Jurkat, Clone E6-1 (cell line): ENCODE measurements around the gene SLC7A4.

Experiments used
- DNase-seq: peaks from one replicate; pipeline ENCODE4 v3.0.0-alpha.2; 2011; ENCODE audit warnings: low read depth, low spot score
- H3K4me3 ChIP-seq: 2 replicates; pipeline ENCODE4 v1.5.1; 2011; ENCODE audit warnings: mild to moderate bottlenecking, low read length, control low read depth, moderate library complexity

The SLC7A4 gene

DNA sequence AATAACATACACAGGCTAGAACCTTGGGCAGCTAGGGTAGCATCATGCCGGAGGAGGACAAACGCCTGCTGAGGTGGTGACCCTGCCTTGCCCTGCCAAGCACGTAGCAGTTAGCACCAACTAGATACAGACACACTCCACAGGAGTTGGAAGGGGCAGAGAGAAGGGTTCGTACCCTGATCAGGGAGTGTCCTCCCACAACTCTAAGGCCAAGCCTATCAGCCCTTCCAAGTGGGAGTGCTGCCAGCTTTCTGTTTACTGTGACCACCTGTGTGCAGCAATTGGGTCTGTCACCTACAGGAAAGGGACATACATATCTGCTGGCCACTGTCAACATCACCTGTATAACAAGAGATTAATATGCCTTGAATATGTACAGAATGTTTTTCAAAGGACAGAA, 28.6 kb downstream of the SLC7A4 start:
- no peak overlapping the region for H3K4me3 ChIP-seq
- no peak for DNase-seq

DNA sequence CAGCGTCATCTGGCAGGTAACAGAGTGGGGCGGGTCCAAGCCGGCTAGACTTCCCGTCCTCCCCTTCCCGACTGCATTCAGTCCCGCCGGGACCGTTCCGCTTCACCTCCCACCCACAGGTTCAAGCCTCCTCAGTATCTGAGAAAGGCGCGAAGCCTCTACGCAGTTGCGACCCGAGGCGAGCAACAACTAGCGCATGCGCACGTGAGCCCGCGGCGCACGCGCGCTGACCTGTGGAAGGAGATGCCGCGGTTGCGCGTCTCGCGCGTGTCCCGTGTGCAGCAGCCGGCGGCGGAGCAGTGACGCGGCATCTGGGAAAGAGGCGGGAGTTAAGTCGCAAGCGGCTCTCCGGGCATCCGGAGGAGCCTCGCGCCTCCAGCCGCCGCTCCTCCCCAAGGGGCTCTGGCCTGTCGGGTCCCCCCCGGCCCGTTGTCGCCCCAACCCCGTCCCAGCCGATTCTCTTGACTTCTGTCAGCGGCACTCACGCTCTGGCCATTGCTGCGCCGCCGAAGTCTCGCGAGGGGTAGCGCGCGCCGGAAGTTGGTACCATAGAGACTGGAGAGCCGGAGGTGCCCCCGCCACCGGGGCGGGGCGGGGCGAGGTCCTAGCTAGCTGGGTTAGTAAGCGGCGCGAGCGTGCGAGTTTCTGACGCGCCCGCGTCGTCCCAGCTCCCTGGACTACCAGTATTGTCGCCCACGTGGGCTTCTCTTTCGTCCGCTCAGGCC, 30.6 kb downstream of the SLC7A4 start, which contains the start of gene THAP7:
TSS of gene THAP7 (minus strand) at position 518 of the 725 bp plus-strand sequence. CDS start at position 311, 207 bp downstream.
- H3K4me3 ChIP-seq, result peak within 1 kb of the TSS; percentile 90
- DNase-seq, result peak; percentile 95

DNA sequence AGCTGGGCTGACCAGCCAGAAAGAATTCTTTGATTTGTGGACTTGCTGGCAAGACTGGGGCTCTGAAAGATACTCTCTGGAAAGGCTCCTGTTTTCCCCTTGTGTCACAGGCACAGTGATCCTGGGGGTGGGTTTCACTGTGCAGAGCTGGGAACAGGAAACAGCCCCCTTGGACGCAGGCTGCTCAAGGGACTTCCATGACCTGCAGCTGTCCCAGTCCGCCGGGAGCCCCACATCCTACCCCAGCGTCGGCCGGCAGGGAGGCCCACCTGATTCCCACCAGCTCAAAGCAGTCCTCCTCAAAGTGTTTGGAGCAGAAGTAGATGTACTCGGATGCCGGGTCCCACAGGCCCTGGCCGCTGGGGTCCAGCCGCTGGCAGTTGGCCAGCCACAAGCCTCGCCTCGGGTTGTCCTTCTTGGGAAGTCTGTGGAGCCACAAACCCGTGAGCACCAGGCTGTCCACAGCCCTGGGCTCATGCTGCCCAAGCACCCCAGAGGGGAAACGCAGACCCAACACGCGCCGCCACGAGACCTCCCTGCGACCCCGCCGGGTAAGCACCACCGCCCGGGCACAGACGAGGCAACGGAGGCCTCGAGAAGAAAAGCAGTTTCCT, 31.3 kb downstream of the SLC7A4 start:
- H3K4me3 ChIP-seq, result peak overlapping the region; percentile 90
- DNase-seq, result no peak

DNA sequence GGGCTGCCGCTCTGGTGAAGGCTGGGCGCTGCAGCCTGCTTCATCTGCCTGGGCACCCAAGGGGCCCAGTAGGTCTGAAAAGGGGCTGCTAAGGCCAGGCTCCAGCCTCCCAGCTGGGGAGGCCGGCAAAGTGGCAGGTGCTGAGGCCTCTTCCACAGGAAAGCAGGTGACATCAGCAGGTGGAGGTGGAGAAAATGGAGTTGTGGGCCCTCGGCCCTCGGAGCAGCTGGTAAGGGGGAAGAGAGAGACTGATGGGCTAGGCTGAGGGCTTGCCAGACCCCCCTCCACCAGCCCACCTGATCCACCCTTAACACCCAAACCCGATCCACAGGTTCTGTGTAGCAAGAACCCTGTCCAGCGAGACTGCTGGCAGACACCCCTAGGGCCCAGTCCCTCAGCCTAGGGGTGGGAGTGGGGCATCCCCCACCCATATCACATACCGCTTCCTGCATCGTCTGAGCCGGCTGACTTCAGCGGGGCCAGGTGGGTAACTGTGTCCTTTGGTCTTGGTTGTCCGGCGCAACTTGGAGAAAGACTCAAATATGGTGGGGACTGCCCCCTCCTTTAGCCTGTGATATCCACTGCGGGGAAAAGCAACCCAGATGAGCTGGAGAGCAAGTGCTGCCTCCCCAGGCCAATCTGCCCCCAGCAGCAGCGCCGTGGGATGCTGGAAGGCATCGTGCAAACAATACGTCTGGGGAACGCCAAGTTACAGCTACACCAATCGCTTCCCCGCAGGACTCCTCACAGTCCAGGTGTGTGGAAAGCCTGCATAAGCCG, 32.0 kb downstream of the SLC7A4 start:
- peak overlapping the region; percentile 90 for H3K4me3 ChIP-seq
- no peak for DNase-seq

DNA sequence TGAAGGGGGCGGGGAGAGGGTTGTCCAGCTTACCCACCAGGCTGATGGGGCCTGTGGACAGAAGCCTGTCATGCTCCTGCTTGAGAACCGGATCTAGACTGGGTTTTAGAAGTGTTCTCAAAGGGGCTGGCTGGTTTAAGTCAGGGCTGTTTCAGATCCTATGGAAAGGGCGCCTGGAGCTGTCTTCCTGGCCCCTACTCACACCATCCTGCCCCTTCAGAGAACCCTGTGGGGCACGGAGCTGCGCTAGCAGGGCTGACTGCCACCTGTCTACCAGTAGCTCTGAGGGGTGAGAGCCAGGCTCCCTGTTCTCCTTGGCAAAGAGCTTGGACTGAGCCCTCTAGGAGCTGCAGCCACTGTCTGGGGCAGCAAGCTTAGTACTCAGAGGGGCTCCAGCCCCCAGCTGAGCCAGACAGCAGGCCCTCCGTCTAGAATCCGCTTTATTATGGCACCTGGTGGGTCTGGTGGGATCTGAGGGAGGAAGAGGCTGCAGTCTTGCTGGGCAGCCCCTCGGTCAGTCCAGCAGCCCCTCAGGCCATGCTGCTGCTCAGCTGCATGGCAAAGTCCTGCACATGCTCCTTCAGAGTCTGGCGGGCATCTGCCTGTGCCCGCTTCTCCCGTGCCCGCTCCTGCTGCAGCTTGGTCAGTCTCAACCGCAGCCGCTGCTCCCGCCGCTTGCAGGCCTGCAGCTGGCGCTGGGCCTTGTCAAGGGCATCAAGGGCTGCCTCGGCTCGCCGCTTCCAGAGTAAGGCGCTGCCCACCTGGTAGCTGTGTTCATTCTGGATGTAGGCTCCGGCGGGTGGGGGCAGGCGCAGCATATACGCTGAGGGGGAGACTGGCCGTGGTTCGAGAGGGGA, 32.8 kb downstream of the SLC7A4 start:
- no peak for DNase-seq
- no peak overlapping the region; the same call in 1 of the 2 replicates for H3K4me3 ChIP-seq

DNA sequence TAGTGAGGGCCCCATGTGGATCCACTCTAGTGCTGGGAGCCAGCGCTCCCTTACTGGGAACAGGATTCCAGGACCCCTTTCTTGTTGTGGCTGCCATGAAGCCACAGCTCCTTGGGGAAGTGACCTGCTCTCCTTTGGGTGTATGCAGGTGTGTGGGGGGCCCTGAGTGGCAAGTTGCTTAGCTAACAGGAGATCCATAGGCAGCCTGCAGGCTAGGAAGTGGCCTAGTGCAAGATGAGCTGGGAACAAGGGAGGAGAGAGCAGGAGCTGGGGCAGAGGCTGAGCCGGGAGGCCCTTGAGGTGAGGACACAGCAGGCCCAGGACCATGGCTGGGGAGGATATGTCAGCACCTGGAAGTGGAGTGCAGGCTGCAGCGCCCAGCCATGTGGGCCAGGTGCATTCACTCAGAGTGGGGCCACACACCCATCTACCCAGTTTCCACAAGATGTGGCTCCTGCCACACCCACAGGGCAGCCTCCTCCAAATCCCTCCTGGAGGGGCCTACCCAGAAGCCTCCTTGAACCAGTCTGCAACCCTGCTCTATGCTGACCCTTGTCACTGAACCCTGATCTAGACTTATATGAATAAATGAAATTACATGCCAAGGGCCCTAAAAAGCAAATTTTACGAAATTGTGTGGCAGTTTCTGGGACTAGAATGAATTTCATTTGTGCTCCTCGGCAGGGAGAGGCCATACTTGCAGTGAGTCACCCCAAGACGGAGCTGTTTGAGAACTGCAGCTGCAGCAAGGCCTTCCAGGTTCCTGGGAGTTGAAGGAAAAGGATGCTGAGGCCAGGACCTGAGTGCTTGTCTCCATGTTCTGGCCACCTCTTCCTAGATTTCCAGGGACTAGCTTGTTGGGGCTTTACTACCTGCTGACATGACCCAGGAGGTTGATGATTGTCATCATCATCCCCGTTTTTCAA, 33.7 kb downstream of the SLC7A4 start:
- DNase-seq, result no peak
- H3K4me3 ChIP-seq, result no peak overlapping the region

DNA sequence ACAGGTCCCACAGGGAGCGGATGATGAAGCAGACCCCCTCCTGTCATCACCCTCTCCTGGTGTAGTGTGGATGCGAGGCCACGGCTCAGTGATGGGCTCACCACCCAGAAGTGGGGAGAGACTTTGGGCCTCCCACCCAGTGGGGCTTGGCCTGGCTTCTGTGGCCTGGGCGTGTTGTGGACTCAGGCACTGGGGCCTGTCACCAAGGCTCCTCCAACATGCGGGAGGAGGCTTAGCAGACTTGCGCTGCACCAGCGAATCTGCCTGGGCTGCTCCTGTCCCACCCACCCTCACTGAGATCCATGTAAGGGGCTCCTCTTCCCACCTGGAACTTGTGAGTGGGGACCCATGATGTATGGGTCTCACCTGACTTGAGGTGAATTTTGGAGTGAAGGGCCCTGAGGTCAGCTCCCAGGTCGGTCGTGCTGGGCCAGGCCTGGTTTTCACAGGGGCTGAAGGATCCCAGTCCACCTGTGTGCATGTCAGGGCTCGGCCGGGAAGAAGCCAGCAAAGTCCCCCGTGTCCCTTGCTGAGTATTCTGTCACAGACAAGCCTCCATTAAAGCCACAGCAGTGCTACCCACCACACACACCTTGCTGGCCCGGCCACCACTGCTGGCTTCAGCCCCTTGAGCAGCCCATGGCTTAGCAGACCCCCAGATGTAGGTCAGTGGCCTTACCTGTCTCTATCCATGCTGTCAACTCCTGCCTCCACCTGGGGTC, 34.7 kb downstream of the SLC7A4 start:
- no peak for DNase-seq
- H3K4me3 ChIP-seq, result no peak overlapping the region

DNA sequence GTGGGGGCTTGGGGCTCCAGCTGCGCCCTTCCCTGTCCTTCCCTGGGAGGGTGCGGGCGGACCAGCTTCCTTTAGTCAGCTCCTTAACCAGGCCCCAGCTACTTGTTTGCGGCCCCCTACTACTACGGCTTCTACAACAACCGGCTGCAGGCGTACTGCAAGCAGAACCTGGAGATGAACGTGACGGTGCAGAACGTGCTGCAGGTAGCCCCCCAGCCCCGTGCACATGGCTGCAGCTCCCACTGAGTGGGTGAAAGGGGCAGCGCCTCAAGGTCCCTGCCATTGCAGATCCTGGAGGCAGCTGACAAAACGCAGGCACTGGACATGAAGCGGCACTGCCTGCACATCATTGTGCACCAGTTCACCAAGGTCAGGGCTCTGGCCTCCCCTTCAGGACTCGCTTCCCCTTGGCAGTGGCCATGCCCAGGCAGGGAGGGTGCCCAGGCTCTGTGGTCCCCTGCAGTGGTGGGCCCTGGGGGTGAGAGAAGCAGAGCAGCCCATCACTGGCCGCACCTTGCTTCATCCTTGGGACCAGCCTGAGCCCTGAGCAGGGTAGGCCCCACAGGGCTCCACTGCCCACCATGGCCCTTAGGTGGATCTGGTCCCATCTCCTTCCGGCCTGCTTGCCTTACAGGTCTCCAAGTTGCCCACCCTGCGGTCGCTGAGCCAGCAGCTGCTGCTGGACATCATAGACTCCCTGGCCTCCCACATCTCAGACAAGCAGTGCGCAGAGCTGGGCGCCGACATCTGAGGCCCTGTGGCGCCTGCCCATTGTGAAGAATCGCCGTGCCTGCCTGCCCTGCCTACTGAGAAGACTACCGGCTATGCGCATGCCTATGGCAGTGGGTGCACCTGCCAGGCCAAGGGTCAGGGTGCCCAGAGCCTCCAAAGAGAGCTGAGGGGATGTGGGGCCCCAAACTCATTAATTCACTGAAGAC, 35.5 kb downstream of the SLC7A4 start:
- DNase-seq, result no peak
- H3K4me3 ChIP-seq, result no peak overlapping the region

DNA sequence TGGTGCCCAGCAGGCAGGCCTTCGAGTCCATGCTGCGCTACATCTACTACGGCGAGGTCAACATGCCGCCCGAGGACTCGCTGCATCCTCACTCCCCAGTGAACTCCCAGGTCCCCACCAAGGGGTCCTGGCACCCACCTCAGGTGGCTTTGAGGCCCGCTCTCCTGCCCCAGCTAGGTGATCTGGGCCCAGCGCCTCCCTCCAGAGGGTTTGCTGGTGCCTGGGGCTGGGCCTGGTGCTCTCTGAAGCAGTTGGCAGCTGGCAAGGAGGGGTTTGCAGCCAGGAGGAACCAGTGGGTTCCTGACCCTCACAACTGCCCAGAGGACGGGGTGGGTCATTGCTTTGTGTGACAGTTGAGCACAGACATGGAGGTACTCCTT, 36.3 kb downstream of the SLC7A4 start:
- DNase-seq, result no peak
- H3K4me3 ChIP-seq, result no peak overlapping the region

DNA sequence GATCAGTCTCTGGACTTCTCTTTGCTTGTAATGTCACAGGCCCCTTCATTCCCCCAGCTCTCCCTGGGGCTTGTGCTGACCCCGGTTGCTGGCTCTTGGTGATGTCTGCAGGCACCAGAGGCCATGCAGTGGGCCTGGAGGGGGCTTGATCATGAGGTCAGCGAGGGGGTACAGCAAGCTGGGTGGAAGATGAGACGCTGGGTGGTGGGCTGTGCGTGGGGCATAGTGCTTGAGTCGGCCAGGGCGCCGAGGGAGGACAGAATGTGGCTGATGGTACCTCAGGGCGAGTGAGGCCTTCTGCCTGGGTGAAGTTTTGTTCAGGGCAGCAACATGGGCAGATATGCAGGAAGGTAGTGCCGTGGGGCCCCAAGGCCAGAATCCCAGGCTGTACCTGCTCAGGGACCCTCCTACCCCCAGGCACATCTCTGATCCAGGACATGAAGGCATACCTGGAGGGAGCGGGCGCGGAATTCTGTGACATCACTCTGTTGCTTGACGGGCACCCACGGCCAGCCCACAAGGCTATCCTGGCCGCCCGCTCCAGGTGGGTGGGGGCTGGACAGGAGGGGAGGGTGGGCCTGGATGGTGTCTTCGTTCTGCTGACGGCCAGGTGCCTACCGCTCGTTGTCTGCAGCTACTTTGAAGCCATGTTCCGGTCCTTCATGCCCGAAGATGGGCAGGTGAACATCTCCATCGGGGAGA, 36.9 kb downstream of the SLC7A4 start:
- DNase-seq, result no peak
- H3K4me3 ChIP-seq, result no peak overlapping the region

DNA sequence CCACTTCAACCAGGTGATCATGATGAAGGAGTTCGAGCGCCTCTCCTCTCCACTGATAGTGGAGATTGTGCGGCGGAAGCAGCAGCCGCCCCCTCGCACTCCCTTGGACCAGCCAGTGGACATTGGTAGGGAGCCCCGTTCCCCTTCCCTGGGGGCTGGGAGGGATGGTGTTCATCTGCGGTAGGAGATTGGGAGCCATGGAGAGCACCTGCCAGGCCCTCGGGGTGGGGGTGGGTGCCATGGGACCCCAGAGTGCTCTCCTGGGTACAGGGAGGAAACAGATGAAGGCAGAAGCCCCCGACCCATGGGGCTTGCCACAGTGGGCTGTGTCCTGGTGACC, 37.5 kb downstream of the SLC7A4 start:
- H3K4me3 ChIP-seq, result no peak overlapping the region
- no peak for DNase-seq

DNA sequence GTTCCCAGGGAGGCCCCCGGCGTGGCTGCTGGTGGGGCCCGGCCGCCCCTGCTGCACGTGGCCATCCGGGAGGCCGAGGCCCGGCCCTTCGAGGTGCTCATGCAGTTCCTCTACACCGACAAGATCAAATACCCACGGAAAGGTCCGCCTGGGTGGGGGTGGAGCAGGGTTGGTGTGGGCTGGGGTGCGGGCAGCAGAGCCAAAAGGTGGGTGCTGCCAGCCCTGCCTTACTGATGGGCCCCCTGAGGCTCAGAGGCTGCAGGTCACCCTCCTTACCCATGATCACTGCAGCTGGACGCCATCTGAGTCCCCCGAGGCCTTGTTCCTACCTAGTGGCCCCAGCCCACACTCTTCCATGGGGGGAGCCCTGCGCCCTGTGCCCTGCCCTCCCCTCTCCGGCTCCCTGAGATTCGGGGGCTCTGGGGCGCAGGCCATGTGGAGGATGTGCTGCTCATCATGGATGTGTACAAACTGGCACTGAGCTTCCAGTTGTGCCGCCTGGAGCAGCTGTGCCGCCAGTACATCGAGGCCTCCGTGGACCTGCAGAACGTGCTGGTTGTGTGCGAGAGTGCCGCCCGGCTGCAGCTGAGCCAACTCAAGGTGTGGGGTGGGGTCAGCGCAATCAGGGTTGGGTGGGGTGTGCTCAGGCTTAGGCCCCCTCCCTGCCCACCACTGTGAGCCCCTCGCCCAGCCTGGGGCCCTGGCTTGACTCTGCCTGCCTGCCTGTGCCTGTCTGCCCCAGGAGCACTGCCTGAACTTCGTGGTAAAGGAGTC, 38.0 kb downstream of the SLC7A4 start:
- no peak overlapping the region for H3K4me3 ChIP-seq
- no peak for DNase-seq

DNA sequence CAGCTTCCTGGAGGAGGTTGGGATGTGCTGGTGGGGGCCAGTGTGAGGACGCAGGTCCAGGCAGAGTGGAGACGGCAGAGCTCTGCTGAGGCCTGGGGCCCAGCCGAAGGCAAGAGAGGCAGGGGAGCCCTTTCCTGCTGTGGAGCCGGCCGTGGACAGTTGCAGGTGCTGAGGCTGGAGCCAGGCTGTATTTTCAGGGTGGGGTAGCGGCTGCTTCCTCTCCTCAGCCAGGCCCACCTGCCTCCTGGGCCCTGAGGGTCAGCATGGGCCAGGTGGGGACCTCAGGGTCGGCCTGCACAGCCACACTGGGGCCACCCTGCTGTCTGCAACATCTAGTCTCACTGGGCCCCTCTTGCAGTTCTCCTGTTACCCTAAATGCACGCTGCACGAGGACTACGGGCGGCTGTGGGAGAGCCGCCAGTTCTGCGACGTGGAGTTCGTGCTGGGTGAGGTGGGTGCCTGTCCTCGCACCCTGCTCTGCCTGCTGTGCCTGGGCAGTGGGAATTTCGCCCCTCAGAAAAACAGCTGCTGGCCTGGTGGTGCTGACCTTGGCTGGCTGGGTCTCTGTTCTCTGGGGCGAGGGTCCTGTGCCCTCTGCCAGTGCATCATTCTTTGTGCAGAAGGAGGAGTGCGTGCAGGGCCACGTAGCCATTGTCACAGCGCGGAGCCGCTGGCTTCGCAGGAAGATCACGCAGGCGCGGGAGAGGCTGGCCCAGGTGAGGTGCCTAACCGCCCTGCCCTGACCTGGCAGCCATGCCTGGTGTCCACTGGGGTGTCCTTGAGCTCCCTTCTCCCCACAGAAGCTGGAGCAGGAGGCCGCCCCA, 38.8 kb downstream of the SLC7A4 start:
- DNase-seq, result no peak
- no peak overlapping the region for H3K4me3 ChIP-seq

DNA sequence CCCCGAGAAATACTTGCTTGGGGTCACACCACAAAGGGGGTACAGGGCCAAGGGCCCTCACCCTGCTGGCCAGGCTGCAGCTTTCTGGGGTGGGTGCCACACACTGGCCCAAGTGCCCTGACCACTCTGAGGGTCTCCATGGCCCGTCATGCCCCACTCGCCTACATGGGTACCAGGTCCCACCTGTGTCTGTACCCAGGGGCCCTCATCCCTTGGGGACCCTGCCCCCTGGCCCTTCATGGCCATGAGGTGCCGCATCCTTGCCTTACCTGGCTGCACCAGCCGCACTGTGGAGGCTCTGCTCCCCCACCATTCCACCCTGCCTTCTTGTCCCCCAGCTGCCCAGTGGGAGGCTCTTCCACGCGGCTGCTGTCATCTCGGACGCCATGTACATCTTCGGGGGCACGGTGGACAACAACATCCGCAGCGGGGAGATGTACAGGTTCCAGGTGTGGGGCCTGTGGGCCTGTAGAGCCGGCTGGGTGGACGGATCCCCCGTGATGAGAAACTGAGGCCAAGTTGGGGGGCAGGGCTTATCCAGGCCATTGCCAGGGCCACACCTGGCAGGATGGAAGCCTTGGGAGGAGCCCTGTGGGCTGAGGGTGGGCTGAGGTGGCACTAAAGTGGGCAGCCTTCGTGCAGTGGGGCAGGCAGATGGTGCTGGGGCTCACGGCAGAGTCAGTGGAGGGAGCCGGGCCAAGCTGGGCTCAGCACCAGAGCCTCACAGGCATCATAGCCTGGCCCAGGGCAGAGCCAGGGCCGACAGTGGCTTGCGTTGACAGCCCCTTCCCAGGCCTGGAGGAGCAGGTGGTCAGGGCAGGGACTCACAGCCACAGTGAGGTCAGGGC, 39.7 kb downstream of the SLC7A4 start:
- DNase-seq, result no peak
- H3K4me3 ChIP-seq, result no peak overlapping the region
